DMS114 treated with DMSO at 0.1 percent for 48 hours (cell line): ENCODE results near the gene EIF4E.
"Not testable (repeated sequence)": the region's sequence is repeated elsewhere in the genome, so short reads cannot be mapped to it uniquely, and the experiment has no call there.

Source experiments
- DNase-seq: peaks from one replicate; lab custom pipeline; 2025; ENCODE audit not compliant: unreplicated experiment; lab: John Stamatoyannopoulos, UW

EIF4E gene

GRCh38 chr4:98932539-98932938, 3.6 kb upstream of the EIF4E start:
- DNase-seq = no peak

GRCh38 chr4:98930311-98930865, 1.5 kb upstream of the EIF4E start:
- DNase-seq = no peak

GRCh38 chr4:98929341-98930267, 671 bp upstream of the EIF4E start:
- peak; percentile 12 for DNase-seq

GRCh38 chr4:98928131-98928504, 815 bp downstream of the EIF4E start:
- DNase-seq = peak; percentile 29

- not testable (repeated sequence) for DNase-seq
These were observed 2.7 kb downstream of the EIF4E start for GRCh38 chr4:98926257-98926656.

GRCh38 chr4:98921292-98921691, 7.6 kb downstream of the EIF4E start:
- no peak for DNase-seq

- no peak for DNase-seq
These were observed 8.9 kb downstream of the EIF4E start for GRCh38 chr4:98919996-98920395.

- not testable (repeated sequence) for DNase-seq
These were observed 18.2 kb downstream of the EIF4E start for GRCh38 chr4:98910728-98911127.

- no peak for DNase-seq
These were observed 19.1 kb downstream of the EIF4E start for GRCh38 chr4:98909646-98910401.

- DNase-seq = no peak
These were observed 20.1 kb downstream of the EIF4E start for GRCh38 chr4:98908703-98909262.

- DNase-seq = no peak
These were observed 20.8 kb downstream of the EIF4E start for GRCh38 chr4:98908182-98908581.

GRCh38 chr4:98905839-98906238, 23.1 kb downstream of the EIF4E start:
- DNase-seq = no peak

GRCh38 chr4:98905297-98905696, 23.6 kb downstream of the EIF4E start:
- DNase-seq = no peak

GRCh38 chr4:98903963-98904362, 25.0 kb downstream of the EIF4E start:
- DNase-seq = no peak

- no peak for DNase-seq
These were observed 25.4 kb downstream of the EIF4E start for GRCh38 chr4:98903561-98903960.

GRCh38 chr4:98899277-98899676, 29.7 kb downstream of the EIF4E start:
- DNase-seq = no peak

GRCh38 chr4:98891478-98892337, 37.2 kb downstream of the EIF4E start:
- DNase-seq = no peak

GRCh38 chr4:98890702-98891455, 38.1 kb downstream of the EIF4E start:
- DNase-seq = no peak

- no peak for DNase-seq
These were observed 41.8 kb downstream of the EIF4E start for GRCh38 chr4:98887145-98887544.

- DNase-seq = not testable (repeated sequence)
These were observed 42.6 kb downstream of the EIF4E start for GRCh38 chr4:98886382-98886781.
